Esophagus squamous epithelium (tissue), 5 donors: ENCODE measurements around the gene AGL. TPM values are rescaled to one million over a fixed set of nuclear protein-coding genes. Genes with fewer than 3 reads are reported as not detected.
A peak's percentile ranks its signal among the peaks of the same experiment; 100 is the strongest.
"Not testable (repeated sequence)": the region's sequence is repeated elsewhere in the genome, so short reads cannot be mapped to it uniquely, and the experiment has no call there.

Source experiments
- DNase-seq: peaks from one replicate; lab custom pipeline; 2025; lab: John Stamatoyannopoulos, UW
- H3K27ac ChIP-seq, 4 donors: fragments of 200-600 bp; sonication (generic); one replicate each; pipeline ENCODE4 v1.5.1; 2016 to 2019; ENCODE audit warnings: mild to moderate bottlenecking in 1 of 4
- H3K27me3 ChIP-seq, 4 donors: fragments of 200-600 bp; sonication (generic); 1 replicate in 3 of 4; 2 replicates in 1 of 4; pipeline versions ENCODE4 v1.5.1 to v1.6.0; 2017 to 2021; ENCODE audit warnings: antibody characterized with exemption in 1 of 4
- H3K36me3 ChIP-seq, 3 donors: fragments of 200-600 bp; sonication (generic); one replicate each; pipeline ENCODE4 v1.5.1; 2016 to 2019
- H3K4me1 ChIP-seq, 3 donors: fragments of 200-600 bp; sonication (generic); one replicate each; pipeline ENCODE4 v1.5.1; 2017 to 2019
- H3K4me3 ChIP-seq, 4 donors: fragments of 200-600 bp; sonication (generic); 1 replicate in 3 of 4; 2 replicates in 1 of 4; pipeline ENCODE4 v1.5.1; 2016 to 2019; ENCODE audit warnings: mild to moderate bottlenecking in 2 of 4, moderate library complexity in 1 of 4
- H3K9me3 ChIP-seq, 3 donors: fragments of 200-600 bp; sonication (generic); one replicate each; pipeline ENCODE4 v1.5.1; 2016 to 2019
- CTCF ChIP-seq, 6 experiments: fragments of 450-650 bp in 4 of 6; fragments of 200-600 bp in 2 of 6; sonication (generic) in 2 of 6; IDR thresholded peaks; one replicate each; pipeline ENCODE4 v1.5.1; 2016 to 2019; ENCODE audit warnings: antibody characterized with exemption in 6 of 6, mild to moderate bottlenecking in 4 of 6, moderate library complexity in 4 of 6
- POLR2A ChIP-seq, 4 donors: fragments of 450-650 bp; IDR thresholded peaks; one replicate each; pipeline ENCODE4 v1.6.1; 2017; ENCODE audit warnings: antibody characterized with exemption in 4 of 4, mild to moderate bottlenecking in 4 of 4, moderate library complexity in 3 of 4
- WGBS, 2 donors: methylation state at CpG; one replicate each; pipeline ENCODE4 v1.1.5; 2018; 5-methylcytosine and 5-hydroxymethylcytosine counted together
- intact Hi-C: fragments of 100-400 bp; cut with DNase I; formaldehyde crosslinking; loops from one replicate; pipeline ENCODE4 v1.15.0; 2022
- total RNA-seq, 4 donors: library from RNA; depleted of rRNA; stranded (reverse); fragments of >200 nt; gene quantifications; one replicate each; pipeline ENCODE4 v1.1.0, GENCODE V29; 2016
- donor health status: DM: yes; HTN: yes; CAD: no.

Gene AGL
- total RNA-seq, 4 donors from 2014 or later, result 12.3 to 43.5 (median 20.6) TPM

- Histone ChIP-seq H3K4me3 (no peak overlapping the region), H3K36me3 (no peaks in the 10 kb centered on the region), H3K27me3 (no peaks in the 10 kb centered on the region), H3K27ac (no peak overlapping the region), H3K4me1 (no peaks in the 10 kb centered on the region), H3K9me3 (no peaks in the 10 kb centered on the region)
- TF ChIP-seq POLR2A (IDR thresholded peaks at IDR 0.05), result no peak
- TF ChIP-seq CTCF (IDR thresholded peaks at IDR 0.05), result no peak
- intact Hi-C loops, result no loop called here
- DNase-seq, result no peak
- WGBS, 2 donors, result 70 to 84% methylated on average over 1 of the region's 1 CpG
These were observed 102.4 kb downstream of the AGL start for GRCh38 chr1:99952522-99952921.

DNA sequence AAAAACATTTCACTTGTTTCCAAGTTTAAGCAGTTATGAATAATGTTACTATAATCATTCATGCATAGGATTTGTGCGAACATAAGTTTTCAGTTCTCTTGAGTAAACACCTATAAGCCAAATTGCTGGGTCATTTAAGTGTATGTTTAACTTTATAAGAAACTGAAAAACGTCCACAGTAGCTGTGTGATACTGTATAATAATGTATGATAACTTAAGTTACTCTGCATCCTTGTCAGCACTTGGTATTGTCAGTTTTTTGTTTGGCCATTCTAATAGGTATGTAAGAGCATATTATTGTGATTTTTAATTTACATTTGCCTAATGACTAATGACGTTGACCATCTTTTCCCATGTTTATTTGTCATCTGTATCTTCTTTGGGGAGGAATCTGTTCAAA lies 105.2 kb downstream of the AGL start:
- no peaks in the 10 kb centered on the region for H3K36me3 ChIP-seq
- intact Hi-C loops, result no loop called here
- no peak overlapping the region for H3K4me3 ChIP-seq
- no peak for TF ChIP-seq POLR2A (IDR thresholded peaks at IDR 0.05)
- TF ChIP-seq CTCF (IDR thresholded peaks at IDR 0.05), result no peak
- H3K4me1 ChIP-seq, result no peaks in the 10 kb centered on the region
- H3K27me3 ChIP-seq, result no peaks in the 10 kb centered on the region
- 65 to 69% methylated on average over 3 of the region's 3 CpGs for whole genome bisulfite sequencing, 2 donors
- no peak for DNase-seq
- H3K27ac ChIP-seq, result no peak overlapping the region
- H3K9me3 ChIP-seq, result no peaks in the 10 kb centered on the region

GRCh38 chr1:99956755-99957154 lies 106.6 kb downstream of the AGL start:
- Histone ChIP-seq H3K4me3 (no peak overlapping the region), H3K4me1 (no peaks in the 10 kb centered on the region), H3K27ac (peak overlapping the region in 1 of 4 donors; percentile 16), H3K9me3 (no peaks in the 10 kb centered on the region), H3K36me3 (no peaks in the 10 kb centered on the region), H3K27me3 (no peaks in the 10 kb centered on the region)
- TF ChIP-seq CTCF (IDR thresholded peaks at IDR 0.05) (no peak), POLR2A (IDR thresholded peaks at IDR 0.05) (no peak)
- 34 to 44% methylated on average over 2 of the region's 2 CpGs for WGBS, 2 donors
- intact Hi-C loops, result no loop called here
- DNase-seq, result no peak

GRCh38 chr1:99957818-99958217 lies 107.7 kb downstream of the AGL start:
- H3K4me1 ChIP-seq, result no peaks in the 10 kb centered on the region
- H3K27me3 ChIP-seq, result no peaks in the 10 kb centered on the region
- no peak for DNase-seq
- intact Hi-C loops, result no loop called here
- WGBS, 2 donors, result 92 to 100% methylated on average over 1 of the region's 1 CpG
- TF ChIP-seq POLR2A (IDR thresholded peaks at IDR 0.05) (no peak), CTCF (IDR thresholded peaks at IDR 0.05) (no peak)
- H3K27ac ChIP-seq, result no peak overlapping the region
- no peaks in the 10 kb centered on the region for H3K36me3 ChIP-seq
- no peaks in the 10 kb centered on the region for H3K9me3 ChIP-seq
- H3K4me3 ChIP-seq, result no peak overlapping the region

- H3K27ac ChIP-seq, H3K27me3 ChIP-seq, H3K9me3 ChIP-seq, H3K4me3 ChIP-seq, intact Hi-C loops, H3K4me1 ChIP-seq, H3K36me3 ChIP-seq, DNase-seq: not testable (repeated sequence)
- 48 to 66% methylated on average over 7 of the region's 7 CpGs for WGBS, 2 donors
These were observed 109.1 kb downstream of the AGL start for GRCh38 chr1:99959189-99959705.

DNA sequence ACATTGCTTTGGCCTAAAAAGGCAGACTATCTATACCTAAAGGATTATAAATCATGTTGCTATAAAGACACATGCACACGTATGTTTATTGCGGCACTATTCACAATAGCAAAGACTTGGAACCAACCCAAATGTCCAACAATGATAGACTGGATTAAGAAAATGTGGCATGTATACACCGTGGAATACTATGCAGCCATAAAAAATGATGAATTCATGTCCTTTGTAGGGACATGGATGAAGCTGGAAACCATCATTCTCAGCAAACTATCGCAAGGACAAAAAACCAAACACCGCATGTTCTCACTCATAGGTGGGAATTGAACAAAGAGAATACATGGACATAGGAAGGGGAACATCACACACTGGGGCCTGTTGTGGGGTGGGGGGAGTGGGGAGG lies 110.1 kb downstream of the AGL start:
- WGBS, 2 donors, result 88 to 92% methylated on average over 5 of the region's 5 CpGs
- H3K27me3 ChIP-seq, H3K27ac ChIP-seq, DNase-seq, intact Hi-C loops, H3K4me1 ChIP-seq, H3K9me3 ChIP-seq, H3K36me3 ChIP-seq, H3K4me3 ChIP-seq: not testable (repeated sequence)
